LNCaP clone FGC (cell line): ENCODE measurements around the gene CNTN4.
"Not testable (repeated sequence)": the region's sequence is repeated elsewhere in the genome, so short reads cannot be mapped to it uniquely, and the experiment has no call there.

Experiments used
- DNase-seq: peaks from one replicate; pipeline ENCODE4 v3.0.0-alpha.2; 2011; ENCODE audit warnings: low read depth
- H3K4me3 ChIP-seq: 2 replicates; pipeline ENCODE4 v1.5.1; 2011; ENCODE audit warnings: mild to moderate bottlenecking, low read depth, low read length, control low read depth
- CTCF ChIP-seq: IDR thresholded peaks from 2 replicates; pipeline ENCODE4 v1.5.1; 2012; ENCODE audit warnings: mild to moderate bottlenecking; ENCODE audit not compliant: control insufficient read depth, insufficient read depth; ENCODE audit errors: extremely low read depth

CNTN4 gene

DNA sequence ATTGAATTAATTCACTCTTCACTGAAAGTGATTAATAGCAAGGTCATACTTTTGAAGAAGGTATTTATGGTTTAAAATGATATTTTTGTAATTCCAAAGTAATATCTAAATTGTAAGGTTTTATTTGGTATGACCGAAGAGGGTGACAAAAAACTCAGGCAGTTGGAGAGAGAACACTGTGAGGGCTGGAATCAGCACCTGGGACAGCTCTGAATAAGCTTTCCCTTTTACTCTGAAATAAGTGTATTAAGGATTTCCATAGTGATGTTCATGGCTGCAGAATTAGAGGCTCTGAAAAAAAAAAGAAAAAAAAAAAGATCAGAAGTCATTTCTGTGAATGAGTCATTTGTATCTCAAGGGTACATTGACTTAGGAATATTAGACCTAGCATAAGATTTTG, 712.1 kb downstream of the CNTN4 start:
- TF ChIP-seq CTCF: no peak
- no peak overlapping the region for H3K4me3 ChIP-seq
- DNase-seq: no peak

- DNase-seq: no peak
- H3K4me3 ChIP-seq: no peak overlapping the region
- no peak for TF ChIP-seq CTCF
Observed at GRCh38 chr3:2819571-2819970, 720.9 kb downstream of the CNTN4 start.

DNA sequence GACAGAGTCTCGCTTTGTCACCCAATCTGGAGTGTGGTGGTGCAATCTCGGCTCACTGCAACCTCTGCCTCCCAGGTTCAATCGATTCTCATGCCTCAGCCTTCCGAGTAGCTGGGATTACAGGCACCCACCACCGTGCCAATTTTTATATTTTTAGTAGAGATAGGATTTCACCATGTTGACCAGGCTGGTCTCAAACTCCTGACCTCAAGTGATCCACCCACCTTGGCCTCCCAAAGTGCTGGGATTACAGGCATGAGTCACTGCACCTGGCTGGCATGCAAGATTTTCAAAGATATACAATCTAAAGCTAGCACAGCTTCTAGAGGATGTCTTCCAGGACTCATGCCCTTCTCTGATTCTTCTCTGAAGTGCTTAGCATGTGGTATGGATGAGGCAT, 722.3 kb downstream of the CNTN4 start:
- DNase-seq, H3K4me3 ChIP-seq: not testable (repeated sequence)

DNA sequence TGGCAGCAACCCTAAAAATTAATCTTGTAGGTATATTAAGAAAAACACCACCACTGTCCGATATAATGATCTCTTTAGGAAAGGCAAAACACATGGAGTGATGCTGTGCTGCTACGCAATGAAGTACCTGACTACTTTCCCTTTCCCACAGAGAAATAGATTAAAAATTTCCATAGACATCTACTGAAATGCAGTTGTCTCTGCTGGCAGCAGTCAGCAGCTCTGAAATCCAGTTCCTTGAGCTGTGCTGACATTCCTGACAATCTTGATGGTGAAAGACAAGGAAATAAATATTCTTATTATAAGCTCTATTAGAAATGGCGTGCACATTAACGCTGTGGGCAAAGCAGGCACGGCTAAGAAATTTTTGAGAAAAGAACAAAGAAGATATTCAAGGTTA, 723.9 kb downstream of the CNTN4 start:
- H3K4me3 ChIP-seq: no peak overlapping the region
- no peak for TF ChIP-seq CTCF
- no peak for DNase-seq

GRCh38 chr3:2823031-2823430, 724.4 kb downstream of the CNTN4 start:
- H3K4me3 ChIP-seq: no peak overlapping the region
- no peak for TF ChIP-seq CTCF
- DNase-seq: no peak

- no peak for DNase-seq
- no peak for TF ChIP-seq CTCF
- H3K4me3 ChIP-seq: no peak overlapping the region
Observed at GRCh38 chr3:2823437-2824211, 725.0 kb downstream of the CNTN4 start.

GRCh38 chr3:2826036-2826435, 727.4 kb downstream of the CNTN4 start:
- no peak overlapping the region for H3K4me3 ChIP-seq
- TF ChIP-seq CTCF: no peak
- no peak for DNase-seq

- no peak for TF ChIP-seq CTCF
- H3K4me3 ChIP-seq: no peak overlapping the region
- no peak for DNase-seq
Observed at GRCh38 chr3:2826453-2826852, 727.8 kb downstream of the CNTN4 start.
